ENCODE data around the gene ATG101.

DNA sequence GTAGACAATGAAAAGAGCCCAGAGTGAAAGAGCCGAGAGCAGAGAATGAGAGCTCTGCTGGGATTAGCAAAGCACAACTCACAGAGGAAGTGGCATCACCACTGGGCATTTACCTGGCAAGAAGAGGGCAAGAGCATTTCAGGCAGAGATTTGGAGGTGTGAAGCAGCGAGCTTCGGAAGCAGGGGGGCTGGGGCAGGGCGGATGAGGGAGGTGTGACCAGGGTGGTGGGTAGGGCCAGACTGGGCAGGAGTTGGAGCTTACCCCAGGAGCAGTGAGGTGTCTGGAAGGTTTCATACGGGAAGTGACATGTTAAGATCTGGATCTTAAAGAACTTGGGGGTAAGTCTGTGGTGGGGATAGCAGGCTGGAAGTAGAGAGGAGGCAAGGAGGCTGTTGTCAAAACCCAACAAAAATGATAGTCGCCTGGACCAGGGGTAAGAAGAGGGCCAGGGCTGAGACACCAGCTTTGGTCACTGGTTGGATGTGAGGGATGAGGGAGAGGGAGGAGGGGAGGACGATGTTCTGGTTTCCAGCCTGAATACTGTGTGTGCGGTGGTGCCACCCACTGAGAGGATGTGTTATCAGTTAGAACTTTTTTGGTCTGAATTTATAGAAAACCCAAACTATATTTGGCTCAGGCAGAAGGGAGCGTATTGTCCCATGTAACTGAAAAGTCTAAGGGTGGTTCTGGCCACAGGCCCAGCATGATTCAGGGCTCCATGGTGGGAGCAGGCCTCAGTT is 14.9 kb downstream of the ATG101 start:
- TF ChIP-seq, protein P1, sequence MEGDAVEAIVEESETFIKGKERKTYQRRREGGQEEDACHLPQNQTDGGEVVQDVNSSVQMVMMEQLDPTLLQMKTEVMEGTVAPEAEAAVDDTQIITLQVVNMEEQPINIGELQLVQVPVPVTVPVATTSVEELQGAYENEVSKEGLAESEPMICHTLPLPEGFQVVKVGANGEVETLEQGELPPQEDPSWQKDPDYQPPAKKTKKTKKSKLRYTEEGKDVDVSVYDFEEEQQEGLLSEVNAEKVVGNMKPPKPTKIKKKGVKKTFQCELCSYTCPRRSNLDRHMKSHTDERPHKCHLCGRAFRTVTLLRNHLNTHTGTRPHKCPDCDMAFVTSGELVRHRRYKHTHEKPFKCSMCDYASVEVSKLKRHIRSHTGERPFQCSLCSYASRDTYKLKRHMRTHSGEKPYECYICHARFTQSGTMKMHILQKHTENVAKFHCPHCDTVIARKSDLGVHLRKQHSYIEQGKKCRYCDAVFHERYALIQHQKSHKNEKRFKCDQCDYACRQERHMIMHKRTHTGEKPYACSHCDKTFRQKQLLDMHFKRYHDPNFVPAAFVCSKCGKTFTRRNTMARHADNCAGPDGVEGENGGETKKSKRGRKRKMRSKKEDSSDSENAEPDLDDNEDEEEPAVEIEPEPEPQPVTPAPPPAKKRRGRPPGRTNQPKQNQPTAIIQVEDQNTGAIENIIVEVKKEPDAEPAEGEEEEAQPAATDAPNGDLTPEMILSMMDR (conservative IDR thresholded peaks at IDR 0.05 in 1 of 2, IDR thresholded peaks at IDR 0.05 in 1 of 2; ENCODE audit: extremely low read depth in 1 of 2, insufficient read depth in 1 of 2, low read depth in 1 of 2, low read length in 2 of 2) = no peak
- no peak for TF ChIP-seq EZH2 (IDR thresholded peaks at IDR 0.05; ENCODE audit: borderline replicate concordance, low read length)
